GM10266 (cell line): ENCODE measurements around the gene HENMT1.

ENCODE experiments used
- DNase-seq: peaks from one replicate; pipeline ENCODE4 v3.0.0; 2012; ENCODE audit errors: extremely low spot score
- TF ChIP-seq, protein P1 (sequence below): IDR thresholded peaks from 2 replicates; pipeline ENCODE4 v1.5.1; 2012; ENCODE audit warnings: mild to moderate bottlenecking, low read depth; ENCODE audit not compliant: control insufficient read depth, insufficient read depth; ENCODE audit errors: missing control alignments

The HENMT1 gene

DNA sequence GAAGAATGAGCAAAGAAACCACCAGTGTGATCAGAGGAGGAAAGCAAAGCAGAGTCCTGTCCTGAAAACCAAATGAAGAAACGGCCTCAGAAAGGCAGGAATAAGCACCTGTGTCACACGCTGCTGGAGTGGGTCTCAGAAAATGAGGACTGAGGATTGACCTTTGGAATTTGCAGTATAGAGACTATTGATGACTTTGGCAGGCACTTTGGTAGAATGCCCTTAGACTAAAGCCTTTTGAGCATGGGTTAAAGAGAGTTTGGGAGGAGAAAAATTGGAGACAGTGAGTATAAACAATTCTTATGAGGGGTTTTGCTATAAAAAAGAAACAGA is 43.2 kb downstream of the HENMT1 start:
- DNase-seq = no peak

GRCh38 chr1:108617008-108617723 is 43.7 kb downstream of the HENMT1 start:
- no peak for DNase-seq
- TF ChIP-seq, protein P1, sequence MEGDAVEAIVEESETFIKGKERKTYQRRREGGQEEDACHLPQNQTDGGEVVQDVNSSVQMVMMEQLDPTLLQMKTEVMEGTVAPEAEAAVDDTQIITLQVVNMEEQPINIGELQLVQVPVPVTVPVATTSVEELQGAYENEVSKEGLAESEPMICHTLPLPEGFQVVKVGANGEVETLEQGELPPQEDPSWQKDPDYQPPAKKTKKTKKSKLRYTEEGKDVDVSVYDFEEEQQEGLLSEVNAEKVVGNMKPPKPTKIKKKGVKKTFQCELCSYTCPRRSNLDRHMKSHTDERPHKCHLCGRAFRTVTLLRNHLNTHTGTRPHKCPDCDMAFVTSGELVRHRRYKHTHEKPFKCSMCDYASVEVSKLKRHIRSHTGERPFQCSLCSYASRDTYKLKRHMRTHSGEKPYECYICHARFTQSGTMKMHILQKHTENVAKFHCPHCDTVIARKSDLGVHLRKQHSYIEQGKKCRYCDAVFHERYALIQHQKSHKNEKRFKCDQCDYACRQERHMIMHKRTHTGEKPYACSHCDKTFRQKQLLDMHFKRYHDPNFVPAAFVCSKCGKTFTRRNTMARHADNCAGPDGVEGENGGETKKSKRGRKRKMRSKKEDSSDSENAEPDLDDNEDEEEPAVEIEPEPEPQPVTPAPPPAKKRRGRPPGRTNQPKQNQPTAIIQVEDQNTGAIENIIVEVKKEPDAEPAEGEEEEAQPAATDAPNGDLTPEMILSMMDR = no peak

More for the DNA sequence above, 43.2 kb downstream of the HENMT1 start:
- TF ChIP-seq, protein P1 = no peak

DNA sequence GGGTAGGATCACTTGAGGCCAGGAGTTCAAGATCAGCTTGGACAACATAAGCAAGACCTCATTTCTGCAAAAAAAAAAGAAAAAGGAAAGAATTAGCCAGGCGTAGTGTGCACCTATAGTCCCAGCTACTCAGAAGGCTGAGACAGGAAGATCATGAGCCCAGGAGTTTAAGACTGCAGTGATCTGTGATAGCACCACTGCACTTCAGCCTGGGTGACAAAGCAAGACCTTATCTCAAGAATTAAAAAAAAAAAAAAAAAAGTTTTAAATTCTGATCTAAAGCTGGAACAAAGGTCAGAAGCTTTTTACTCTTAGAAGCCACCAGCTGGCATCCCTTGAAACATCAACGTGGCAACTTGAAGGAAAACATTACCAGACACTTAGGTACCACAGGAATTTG is 45.3 kb downstream of the HENMT1 start:
- no peak for DNase-seq
- TF ChIP-seq, protein P1 = no peak

- DNase-seq = no peak
- TF ChIP-seq, protein P1 = no peak
Observed at GRCh38 chr1:108612496-108612895, 48.4 kb downstream of the HENMT1 start.

GRCh38 chr1:108611984-108612383 is 48.9 kb downstream of the HENMT1 start:
- TF ChIP-seq, protein P1 = no peak
- DNase-seq = no peak

- DNase-seq = no peak
- TF ChIP-seq, protein P1 = no peak
Observed at GRCh38 chr1:108610073-108610472, 50.8 kb downstream of the HENMT1 start.

GRCh38 chr1:108609483-108610049 is 51.3 kb downstream of the HENMT1 start:
- TF ChIP-seq, protein P1 = no peak
- DNase-seq = no peak
